GM23338 (cell line): Measurements from ENCODE around the gene CORO1C.

Experiments used
- EZH2 ChIP-seq: fragments of 200-600 bp; sonication (generic); IDR thresholded peaks from one replicate; pipeline ENCODE4 v1.8.0; 2017; ENCODE audit warnings: antibody characterized with exemption, mild to moderate bottlenecking, low read depth; ENCODE audit not compliant: unreplicated experiment
- EZH2phosphoT487 ChIP-seq: fragments of 200-600 bp; sonication (generic); IDR thresholded peaks from one replicate; pipeline ENCODE4 v1.8.1; 2018; ENCODE audit warnings: antibody characterized with exemption; ENCODE audit not compliant: unreplicated experiment
- JUNB ChIP-seq: IDR thresholded peaks from one replicate; pipeline ENCODE4 v1.6.1; 2016; ENCODE audit warnings: antibody characterized with exemption; ENCODE audit not compliant: unreplicated experiment
- STAT1 ChIP-seq: IDR thresholded peaks from one replicate; pipeline ENCODE4 v1.6.1; 2016; ENCODE audit warnings: antibody characterized with exemption; ENCODE audit not compliant: unreplicated experiment
- TF ChIP-seq, protein P1 (sequence below), 2 experiments: fragments of 200-600 bp in 1 of 2; sonication (generic) in 1 of 2; conservative IDR thresholded peaks; 2 replicates each; pipeline versions ENCODE4 v1.5.1 to v1.6.1; 2016 to 2017; ENCODE audit warnings: antibody characterized with exemption in 2 of 2, low read depth in 2 of 2, mild to moderate bottlenecking in 2 of 2, moderate library complexity in 1 of 2
- TF ChIP-seq, protein P2 (sequence below): IDR thresholded peaks from 2 replicates; pipeline ENCODE4 v1.6.1; 2016; ENCODE audit warnings: antibody characterized with exemption

DNA sequence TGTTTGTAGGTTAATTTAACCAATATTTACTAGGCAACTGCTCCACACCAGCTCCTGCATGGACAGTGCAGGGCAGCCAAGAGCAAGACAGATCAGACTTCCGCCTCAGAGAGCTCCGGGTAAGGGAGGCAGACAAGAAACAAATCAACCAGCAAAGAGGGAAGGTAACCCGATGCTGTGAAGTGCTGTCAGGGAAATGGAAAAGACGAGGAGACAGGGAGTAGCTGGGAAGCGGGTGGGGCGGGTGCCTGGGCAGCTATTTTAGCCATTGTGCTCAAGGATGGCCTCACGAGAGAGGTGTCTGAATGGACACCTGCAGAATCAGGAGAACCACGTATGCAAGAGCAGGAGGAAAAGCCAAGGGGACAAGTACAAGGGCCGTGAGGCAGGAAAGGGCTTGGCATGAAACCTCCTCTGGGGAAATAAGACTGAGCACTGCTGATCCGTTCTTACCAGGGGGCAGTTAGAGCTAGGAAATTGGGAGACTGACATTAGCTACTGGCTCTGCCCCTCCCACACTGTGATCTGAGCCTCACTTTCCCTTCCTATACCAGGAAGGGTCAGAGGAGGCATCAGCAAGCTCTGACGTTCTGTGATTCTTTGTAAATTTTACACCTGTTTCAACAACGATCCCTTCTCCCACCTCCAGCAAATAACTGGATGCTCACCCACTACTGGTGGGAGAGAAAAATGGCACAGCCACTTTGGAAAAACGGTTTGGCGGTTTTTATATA is 126.9 kb downstream of the CORO1C start:
- TF ChIP-seq, protein P1, sequence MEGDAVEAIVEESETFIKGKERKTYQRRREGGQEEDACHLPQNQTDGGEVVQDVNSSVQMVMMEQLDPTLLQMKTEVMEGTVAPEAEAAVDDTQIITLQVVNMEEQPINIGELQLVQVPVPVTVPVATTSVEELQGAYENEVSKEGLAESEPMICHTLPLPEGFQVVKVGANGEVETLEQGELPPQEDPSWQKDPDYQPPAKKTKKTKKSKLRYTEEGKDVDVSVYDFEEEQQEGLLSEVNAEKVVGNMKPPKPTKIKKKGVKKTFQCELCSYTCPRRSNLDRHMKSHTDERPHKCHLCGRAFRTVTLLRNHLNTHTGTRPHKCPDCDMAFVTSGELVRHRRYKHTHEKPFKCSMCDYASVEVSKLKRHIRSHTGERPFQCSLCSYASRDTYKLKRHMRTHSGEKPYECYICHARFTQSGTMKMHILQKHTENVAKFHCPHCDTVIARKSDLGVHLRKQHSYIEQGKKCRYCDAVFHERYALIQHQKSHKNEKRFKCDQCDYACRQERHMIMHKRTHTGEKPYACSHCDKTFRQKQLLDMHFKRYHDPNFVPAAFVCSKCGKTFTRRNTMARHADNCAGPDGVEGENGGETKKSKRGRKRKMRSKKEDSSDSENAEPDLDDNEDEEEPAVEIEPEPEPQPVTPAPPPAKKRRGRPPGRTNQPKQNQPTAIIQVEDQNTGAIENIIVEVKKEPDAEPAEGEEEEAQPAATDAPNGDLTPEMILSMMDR (conservative IDR thresholded peaks at IDR 0.05; ENCODE audit: low read depth in 2 of 2): no peak
- TF ChIP-seq EZH2: no peak
- no peak for TF ChIP-seq JUNB
- TF ChIP-seq STAT1: no peak
- TF ChIP-seq, protein P2, sequence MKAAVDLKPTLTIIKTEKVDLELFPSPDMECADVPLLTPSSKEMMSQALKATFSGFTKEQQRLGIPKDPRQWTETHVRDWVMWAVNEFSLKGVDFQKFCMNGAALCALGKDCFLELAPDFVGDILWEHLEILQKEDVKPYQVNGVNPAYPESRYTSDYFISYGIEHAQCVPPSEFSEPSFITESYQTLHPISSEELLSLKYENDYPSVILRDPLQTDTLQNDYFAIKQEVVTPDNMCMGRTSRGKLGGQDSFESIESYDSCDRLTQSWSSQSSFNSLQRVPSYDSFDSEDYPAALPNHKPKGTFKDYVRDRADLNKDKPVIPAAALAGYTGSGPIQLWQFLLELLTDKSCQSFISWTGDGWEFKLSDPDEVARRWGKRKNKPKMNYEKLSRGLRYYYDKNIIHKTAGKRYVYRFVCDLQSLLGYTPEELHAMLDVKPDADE: no peak
- no peak for TF ChIP-seq EZH2phosphoT487
